A204.1 (cell line): Measurements from ENCODE around the gene PHYHD1.

Source experiments
- FAIRE-seq: peaks from 2 replicates; lab custom pipeline; 2012; peaks lifted over from hg19 to GRCh38; lab: Jason Lieb, UNC

The PHYHD1 gene

GRCh38 chr9:128983536-128983935 is 62.8 kb downstream of the PHYHD1 start:
- no peak for FAIRE-seq

GRCh38 chr9:128986671-128987070 is 65.9 kb downstream of the PHYHD1 start:
- no peak for FAIRE-seq

- FAIRE-seq, result no peak
Observed at GRCh38 chr9:128987805-128988204, 67.0 kb downstream of the PHYHD1 start.
